Common myeloid progenitor, CD34-positive (primary cell): Measurements from ENCODE around the gene GLT6D1.

Experiments
- CTCF ChIA-PET: fragments of 350-600 bp; sonication (Branson Sonifier 250); formaldehyde crosslinking; loops from one replicate; lab custom pipeline; 2021; ENCODE audit warnings: antibody characterized with exemption; lab: Charles Lee
- POLR2A ChIA-PET: fragments of 350-600 bp; sonication (Branson Sonifier 250); formaldehyde crosslinking; loops from one replicate; lab custom pipeline; 2021; ENCODE audit warnings: antibody characterized with exemption; lab: Charles Lee
- DNase-seq, 3 donors: peaks; one replicate each; pipeline versions ENCODE4 v3.0.0 to v3.0.0-alpha.2; 2013
- H3K27ac ChIP-seq, 2 experiments: 1 replicate in 1 of 2; 2 replicates in 1 of 2; pipeline ENCODE4 v1.7.0; 2013; ENCODE audit warnings: inconsistent platforms in 2 of 2, low read length in 2 of 2, mild to moderate bottlenecking in 2 of 2, low read depth in 1 of 2, moderate library complexity in 1 of 2; ENCODE audit not compliant: severe bottlenecking in 2 of 2, insufficient read depth in 1 of 2, poor library complexity in 1 of 2
- H3K27me3 ChIP-seq, 5 experiments: replicated peaks in 2 of 5; 1 replicate in 3 of 5; 2 replicates in 2 of 5; pipeline versions ENCODE4 v1.6.1 to v1.7.0; 2013; ENCODE audit warnings: low read length in 4 of 5, mild to moderate bottlenecking in 2 of 5, moderate library complexity in 2 of 5, inconsistent platforms in 1 of 5; ENCODE audit not compliant: insufficient read depth in 5 of 5, control insufficient read depth in 4 of 5
- H3K36me3 ChIP-seq, 4 experiments: 1 replicate in 2 of 4; 2 replicates in 2 of 4; pipeline versions ENCODE4 v1.6.1 to v1.7.0; 2013; ENCODE audit warnings: low read length in 3 of 4, control low read depth in 1 of 4, mild to moderate bottlenecking in 1 of 4; ENCODE audit not compliant: control insufficient read depth in 4 of 4, insufficient read depth in 4 of 4
- H3K4me1 ChIP-seq, 4 experiments: 1 replicate in 3 of 4; 2 replicates in 1 of 4; pipeline versions ENCODE4 v1.6.1 to v1.7.1; 2013; ENCODE audit warnings: low read length in 3 of 4, mild to moderate bottlenecking in 3 of 4, control low read depth in 1 of 4, inconsistent platforms in 1 of 4, moderate library complexity in 1 of 4; ENCODE audit not compliant: control insufficient read depth in 4 of 4, insufficient read depth in 4 of 4; ENCODE audit errors: control extremely low read depth in 1 of 4
- H3K4me3 ChIP-seq, 7 experiments: 1 replicate in 4 of 7; 2 replicates in 3 of 7; pipeline versions ENCODE4 v1.5.1 to v1.7.0; 2013; ENCODE audit warnings: mild to moderate bottlenecking in 7 of 7, low read length in 6 of 7, moderate library complexity in 6 of 7, inconsistent platforms in 2 of 7, low read depth in 2 of 7, control low read depth in 1 of 7; ENCODE audit not compliant: insufficient read depth in 4 of 7, control insufficient read depth in 1 of 7; ENCODE audit errors: extremely low read depth in 1 of 7
- H3K9me3 ChIP-seq, 5 experiments: 1 replicate in 4 of 5; 2 replicates in 1 of 5; pipeline versions ENCODE4 v1.6.1 to v1.7.1; 2013; ENCODE audit warnings: low read length in 4 of 5, mild to moderate bottlenecking in 2 of 5, inconsistent platforms in 1 of 5, low read depth in 1 of 5, moderate library complexity in 1 of 5; ENCODE audit not compliant: control insufficient read depth in 4 of 5, insufficient read depth in 2 of 5; ENCODE audit errors: control extremely low read depth in 1 of 5
- WGBS: methylation state at CpG from one replicate; pipeline ENCODE4 v1.1.5; 2013; ENCODE audit not compliant: insufficient coverage; 5-methylcytosine and 5-hydroxymethylcytosine counted together

The GLT6D1 gene

DNA sequence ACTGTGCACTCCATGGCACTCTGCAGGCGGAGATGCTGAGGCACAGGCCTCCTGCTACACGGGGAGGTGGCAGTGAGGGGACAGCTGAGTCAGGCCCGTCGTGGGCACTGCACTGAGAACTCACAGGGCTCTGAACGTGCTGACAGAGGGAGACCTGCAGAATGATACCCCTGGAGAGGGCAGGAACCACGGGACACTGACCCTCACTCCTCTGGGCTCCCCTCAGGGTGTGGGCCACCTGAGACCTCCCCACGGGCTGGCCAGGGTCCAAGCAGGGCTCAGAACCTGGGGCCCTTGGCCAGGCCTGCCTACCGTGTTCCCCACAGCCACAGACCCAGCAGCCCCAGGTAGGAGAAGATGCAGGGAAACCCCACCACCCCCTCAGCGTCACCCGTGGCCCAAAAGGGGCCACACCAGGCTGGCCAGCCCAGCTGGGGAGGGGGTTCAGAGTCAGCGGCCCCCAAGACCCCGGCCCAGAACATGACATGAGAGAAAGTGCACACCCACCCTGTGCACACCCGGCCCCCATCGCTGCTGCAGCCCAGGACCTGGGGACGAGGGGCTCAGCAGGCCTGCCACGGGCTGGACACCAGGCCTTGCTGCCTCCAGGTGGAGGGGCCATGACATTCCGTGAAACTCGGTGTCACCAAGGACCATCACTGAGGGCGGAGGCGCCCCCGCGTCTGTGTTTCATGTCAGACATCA lies 30.9 kb downstream of the GLT6D1 start:
- no peak overlapping the region for H3K27ac ChIP-seq
- peaks cover 0 to 7% (median 0%) of the 10 kb centered on the region in 5 experiments for H3K27me3 ChIP-seq
- CTCF ChIA-PET: interaction anchor here (0.9 kb wide), 1 partner anchor 12 kb away, joined by 3 read pairs; no protein-coding TSS in a partner anchor
- DNase-seq: no peak
- no peaks in the 10 kb centered on the region for H3K9me3 ChIP-seq
- H3K4me3 ChIP-seq: no peak overlapping the region
- POLR2A ChIA-PET: no interaction called here
- H3K36me3 ChIP-seq: no peaks in the 10 kb centered on the region
- no peaks in the 10 kb centered on the region for H3K4me1 ChIP-seq
- WGBS: 95% methylated on average over 21 of the region's 22 CpGs

DNA sequence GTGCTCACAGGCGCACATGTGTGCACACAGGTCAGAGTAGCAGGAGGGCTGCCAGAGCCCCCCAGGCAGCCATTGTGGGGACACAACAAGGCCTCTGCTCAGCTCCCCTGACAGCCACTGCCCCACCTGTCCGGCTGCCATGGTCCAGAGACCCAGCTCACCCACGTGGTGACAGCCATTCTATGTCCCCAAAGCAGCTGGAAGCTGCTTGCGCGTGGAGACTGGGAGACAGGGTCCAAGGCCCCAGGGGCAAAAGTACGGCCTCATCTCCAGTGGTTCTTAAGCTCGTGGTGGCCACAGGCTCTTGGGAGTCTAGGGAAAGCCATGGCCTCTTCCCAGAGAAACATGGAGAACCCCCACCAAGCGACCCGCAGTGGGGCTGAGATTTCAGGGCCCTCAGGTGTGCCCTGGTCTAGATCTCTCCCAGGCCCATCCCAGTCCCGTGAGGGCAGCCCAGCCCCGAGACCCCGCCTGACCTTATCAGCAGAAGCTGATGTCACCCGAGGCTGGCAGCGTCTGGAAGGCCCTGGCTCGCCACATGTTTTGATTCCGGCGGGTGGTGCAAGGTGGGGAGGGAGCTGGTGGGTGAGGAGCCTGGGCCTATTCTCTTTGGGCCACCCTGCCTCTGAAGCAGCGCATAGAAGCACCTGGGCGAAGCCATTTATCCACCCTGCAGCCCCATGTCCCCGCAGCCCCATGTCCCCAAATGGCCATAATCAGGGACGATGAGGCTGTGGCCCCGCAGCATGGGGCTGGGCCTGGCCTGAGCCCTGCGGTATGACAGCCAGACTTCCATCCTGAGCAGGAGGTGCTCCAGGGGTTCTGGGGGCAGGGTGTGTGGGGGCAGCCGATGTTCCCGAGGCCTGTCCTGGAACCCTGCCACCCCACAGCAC lies 31.7 kb downstream of the GLT6D1 start:
- CTCF ChIA-PET: interaction anchor here (0.9 to 1.2 kb wide), 3 partner anchors 9 to 30 kb away, joined by 3 to 4 read pairs (median 3); no protein-coding TSS in a partner anchor
- no peak for DNase-seq
- H3K4me1 ChIP-seq: no peaks in the 10 kb centered on the region
- POLR2A ChIA-PET: no interaction called here
- WGBS: 92% methylated on average over 22 of the region's 25 CpGs
- H3K27ac ChIP-seq: no peak overlapping the region
- no peak overlapping the region for H3K4me3 ChIP-seq
- peaks cover 0 to 7% (median 0%) of the 10 kb centered on the region in 5 experiments for H3K27me3 ChIP-seq
- H3K36me3 ChIP-seq: no peaks in the 10 kb centered on the region
- H3K9me3 ChIP-seq: no peaks in the 10 kb centered on the region

DNA sequence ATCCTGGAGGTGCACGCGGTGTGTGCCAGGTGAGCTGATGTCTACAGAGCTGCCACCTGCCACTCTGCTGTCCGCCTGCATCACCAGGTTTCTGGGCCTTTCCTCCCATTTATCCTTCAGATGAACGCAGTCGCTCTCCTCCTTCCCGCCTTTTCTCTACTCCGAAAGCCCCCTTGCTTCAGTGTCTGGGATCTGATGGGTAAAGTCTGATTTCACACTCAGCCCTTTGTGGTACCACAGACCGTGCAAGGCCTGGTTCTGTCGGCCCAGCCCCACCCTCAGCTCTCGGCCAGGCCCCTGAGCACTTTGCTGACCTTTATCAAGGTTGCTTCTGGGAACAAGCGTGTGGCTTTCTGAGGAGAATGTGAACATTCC lies 32.5 kb downstream of the GLT6D1 start:
- POLR2A ChIA-PET: no interaction called here
- CTCF ChIA-PET: interaction anchor here (1.1 to 1.2 kb wide), 2 partner anchors 9 to 31 kb away, joined by 3 to 4 read pairs; no protein-coding TSS in a partner anchor
- WGBS: 94% methylated on average over 7 of the region's 11 CpGs

DNA sequence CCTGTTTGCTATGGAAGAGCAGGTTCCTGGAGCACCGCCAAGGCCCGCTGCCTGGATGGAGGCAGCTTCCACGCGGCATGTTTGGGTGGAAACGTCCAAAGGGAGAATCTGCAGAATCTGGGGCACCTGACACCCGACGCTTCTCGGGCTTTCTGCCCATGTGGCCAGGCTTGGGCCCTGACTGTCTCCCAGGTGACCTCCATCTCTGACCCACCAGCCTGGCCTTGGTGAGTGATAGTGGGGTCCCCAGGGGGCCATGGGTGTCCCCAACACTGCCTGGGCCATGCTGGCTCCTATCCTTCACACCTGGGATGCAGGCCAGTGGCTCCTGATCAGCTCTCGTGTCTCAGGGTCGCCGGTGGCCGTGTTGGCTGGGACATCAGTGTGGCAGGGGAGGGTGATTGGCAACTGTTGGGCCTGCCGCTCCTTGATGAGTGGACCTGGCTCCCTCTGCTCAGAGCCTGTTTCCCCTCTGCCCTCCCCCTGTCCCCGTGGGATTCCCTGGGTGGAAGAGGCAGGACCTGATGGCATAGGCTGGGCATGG lies 34.0 kb downstream of the GLT6D1 start:
- no peak overlapping the region for H3K4me3 ChIP-seq
- H3K9me3 ChIP-seq: no peaks in the 10 kb centered on the region
- no peak overlapping the region for H3K27ac ChIP-seq
- H3K4me1 ChIP-seq: no peaks in the 10 kb centered on the region
- WGBS: 92% methylated on average over 7 of the region's 14 CpGs
- CTCF ChIA-PET: no interaction called here
- POLR2A ChIA-PET: no interaction called here
- DNase-seq: no peak
- H3K36me3 ChIP-seq: no peaks in the 10 kb centered on the region
- H3K27me3 ChIP-seq: peaks cover 0 to 7% (median 0%) of the 10 kb centered on the region in 5 experiments

More for the DNA sequence above, 32.5 kb downstream of the GLT6D1 start:
- Histone ChIP-seq H3K9me3 (no peaks in the 10 kb centered on the region), H3K4me1 (no peaks in the 10 kb centered on the region), H3K27me3 (peaks cover 0 to 7% (median 0%) of the 10 kb centered on the region in 5 experiments), H3K4me3 (no peak overlapping the region), H3K36me3 (no peaks in the 10 kb centered on the region), H3K27ac (no peak overlapping the region)
- no peak for DNase-seq

DNA sequence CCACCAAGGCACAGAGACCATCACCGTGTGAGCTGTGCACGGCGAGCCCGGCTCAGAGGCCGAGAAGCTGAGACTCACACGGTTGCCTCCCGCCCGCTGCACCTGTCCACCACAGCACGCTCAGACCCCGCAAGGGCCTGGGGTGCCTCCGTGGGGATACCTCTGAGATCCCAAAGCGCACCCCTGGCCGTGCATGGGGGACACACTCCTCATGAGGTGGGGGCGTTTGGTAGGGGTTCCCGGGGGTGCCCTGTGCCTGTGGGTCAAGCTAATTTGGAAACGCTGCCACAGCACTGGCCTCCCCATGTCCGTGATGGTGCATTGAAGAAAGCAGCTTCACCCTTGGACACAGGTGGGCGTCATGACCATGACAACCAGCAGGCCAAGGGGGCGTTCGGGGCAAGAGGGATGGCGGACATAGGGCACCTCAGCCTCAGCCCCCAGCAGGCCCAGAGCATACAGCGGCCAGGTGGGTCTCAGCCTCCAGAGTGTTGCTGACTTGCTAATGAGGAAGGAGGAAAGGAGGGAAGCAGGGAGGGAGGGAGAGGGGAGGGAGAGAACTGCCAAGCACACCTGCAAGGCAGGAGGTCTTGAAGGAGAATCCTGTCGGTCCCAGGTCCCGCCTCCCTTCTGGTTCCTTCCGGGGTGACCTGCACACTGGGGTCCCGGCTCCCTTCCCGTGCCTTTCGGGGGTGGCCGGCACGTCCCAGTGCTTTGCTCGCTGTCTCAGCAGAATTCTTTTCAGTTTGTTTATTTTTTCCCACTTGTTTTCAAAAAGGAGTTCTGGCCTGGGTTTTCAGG lies 34.7 kb downstream of the GLT6D1 start:
- H3K36me3 ChIP-seq: no peaks in the 10 kb centered on the region
- ChIA-PET CTCF (interaction anchor here (1.5 kb wide), 1 partner anchor 15 kb away, joined by 4 read pairs; no protein-coding TSS in a partner anchor), POLR2A (no interaction called here)
- H3K4me1 ChIP-seq: no peaks in the 10 kb centered on the region
- peaks cover 0 to 7% (median 3%) of the 10 kb centered on the region in 5 experiments for H3K27me3 ChIP-seq
- WGBS: 90% methylated on average over 30 of the region's 31 CpGs
- H3K27ac ChIP-seq: no peak overlapping the region
- H3K9me3 ChIP-seq: no peaks in the 10 kb centered on the region
- H3K4me3 ChIP-seq: no peak overlapping the region
- DNase-seq: no peak

DNA sequence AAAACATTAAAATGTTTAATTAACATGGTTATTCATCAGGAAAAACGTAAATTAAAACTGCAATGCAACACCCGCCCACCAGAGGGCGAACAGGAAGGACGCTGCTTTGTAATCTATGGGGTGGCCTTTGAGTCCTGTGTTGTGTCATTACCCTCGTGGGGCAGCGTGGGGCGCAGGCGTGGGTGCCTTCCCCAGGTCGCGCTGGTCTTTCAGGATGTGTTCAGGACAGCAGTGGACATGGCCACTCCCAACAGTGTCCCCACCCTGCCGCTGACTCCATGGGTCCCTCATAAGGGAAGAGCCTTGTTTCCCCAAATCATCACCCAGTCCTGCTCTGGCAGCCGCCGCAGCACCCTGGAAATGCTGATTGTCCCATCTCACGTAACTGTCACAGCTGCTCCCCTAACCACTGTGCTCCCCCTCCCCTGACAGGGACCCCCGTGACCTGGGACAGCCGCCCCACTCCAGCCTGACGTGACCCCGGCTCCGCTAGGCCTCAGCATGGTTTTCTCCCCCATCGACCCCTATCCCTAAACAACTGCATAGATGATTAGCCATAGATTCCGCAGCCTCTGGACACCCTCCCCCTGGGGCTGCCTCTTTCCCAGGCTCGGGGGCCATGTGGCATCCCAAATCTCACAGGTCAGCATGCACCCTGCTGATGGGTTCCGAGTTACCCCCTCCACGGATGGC lies 36.4 kb downstream of the GLT6D1 start:
- H3K4me3 ChIP-seq: no peak overlapping the region
- H3K36me3 ChIP-seq: no peaks in the 10 kb centered on the region
- peaks cover 0 to 7% (median 3%) of the 10 kb centered on the region in 5 experiments for H3K27me3 ChIP-seq
- H3K4me1 ChIP-seq: no peaks in the 10 kb centered on the region
- no peak overlapping the region for H3K27ac ChIP-seq
- ChIA-PET CTCF (interaction anchor here (0.7 to 1.5 kb wide), 3 partner anchors 13 to 44 kb away, joined by 3 to 4 read pairs (median 4); no protein-coding TSS in a partner anchor), POLR2A (no interaction called here)
- peak; percentile 43 to 68 (median 57) for DNase-seq
- whole genome bisulfite sequencing: 57% methylated on average over 24 of the region's 24 CpGs
- H3K9me3 ChIP-seq: no peaks in the 10 kb centered on the region
